GM19324 (cell line): Measurements from ENCODE around the gene POLR2J.
A peak's percentile ranks its signal among the peaks of the same experiment; 100 is the strongest.
"Not testable (repeated sequence)": the region's sequence is repeated elsewhere in the genome, so short reads cannot be mapped to it uniquely, and the experiment has no call there.

Experiments used
- ATAC-seq: cut with Tn5 transposase; IDR thresholded peaks from one replicate; pipeline ENCODE4 v1.9.1; 2021; ENCODE audit warnings: mild to moderate bottlenecking, moderate library complexity; ENCODE audit not compliant: unreplicated experiment, low FRiP score

POLR2J gene

GRCh38 chr7:102467581-102468477 is 10.9 kb downstream of the POLR2J start:
- ATAC-seq, result no peak

- no peak for ATAC-seq
These were observed 12.6 kb downstream of the POLR2J start for GRCh38 chr7:102466097-102466496.

- ATAC-seq, result peak; percentile 92
These were observed 14.0 kb downstream of the POLR2J start, which contains the start of the genes ALKBH4 and LRWD1 for GRCh38 chr7:102464577-102465280. TSS of gene ALKBH4 (minus strand) at chr7:102464863. CDS start at chr7:102464836, 27 bp downstream. TSS of gene LRWD1 (plus strand) at chr7:102464984. CDS start at chr7:102465081, 97 bp downstream.

DNA sequence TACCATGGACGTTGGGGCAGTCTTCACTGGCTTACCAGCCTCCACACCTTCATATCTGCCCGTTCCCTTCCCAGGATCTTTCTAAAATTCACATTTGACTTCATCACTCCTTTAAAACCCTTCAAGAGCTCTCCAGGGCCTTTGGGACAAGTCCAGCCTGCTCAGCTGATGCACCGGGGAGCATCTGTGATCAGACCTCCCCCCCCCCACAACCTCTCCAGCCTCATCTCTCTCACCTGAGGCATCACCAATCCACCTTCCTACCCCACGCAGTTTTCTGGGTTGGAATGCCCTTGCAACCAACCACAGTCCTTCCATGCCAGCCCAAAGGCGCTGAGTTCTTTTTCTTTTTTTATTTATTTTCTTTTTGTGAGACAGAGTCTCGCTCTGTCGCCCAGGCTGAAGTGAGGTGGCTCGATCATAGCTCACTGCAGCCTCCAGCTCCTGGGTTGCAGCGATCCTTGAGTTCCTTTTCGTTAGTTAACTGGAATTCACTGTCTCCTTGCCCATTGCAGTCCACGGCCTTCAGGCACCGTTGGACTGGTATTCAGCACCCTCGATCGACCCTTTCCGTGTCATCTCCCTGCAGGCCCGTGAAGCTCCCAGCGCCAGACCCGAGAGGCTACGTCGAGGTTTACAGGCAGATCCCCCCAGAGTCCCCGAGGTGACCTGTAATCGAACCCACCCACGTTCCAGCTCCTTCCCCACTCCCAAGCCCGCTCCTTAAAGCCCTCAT is 14.7 kb downstream of the POLR2J start:
- ATAC-seq, result no peak

- no peak for ATAC-seq
These were observed 18.3 kb downstream of the POLR2J start for GRCh38 chr7:102460467-102460866.

DNA sequence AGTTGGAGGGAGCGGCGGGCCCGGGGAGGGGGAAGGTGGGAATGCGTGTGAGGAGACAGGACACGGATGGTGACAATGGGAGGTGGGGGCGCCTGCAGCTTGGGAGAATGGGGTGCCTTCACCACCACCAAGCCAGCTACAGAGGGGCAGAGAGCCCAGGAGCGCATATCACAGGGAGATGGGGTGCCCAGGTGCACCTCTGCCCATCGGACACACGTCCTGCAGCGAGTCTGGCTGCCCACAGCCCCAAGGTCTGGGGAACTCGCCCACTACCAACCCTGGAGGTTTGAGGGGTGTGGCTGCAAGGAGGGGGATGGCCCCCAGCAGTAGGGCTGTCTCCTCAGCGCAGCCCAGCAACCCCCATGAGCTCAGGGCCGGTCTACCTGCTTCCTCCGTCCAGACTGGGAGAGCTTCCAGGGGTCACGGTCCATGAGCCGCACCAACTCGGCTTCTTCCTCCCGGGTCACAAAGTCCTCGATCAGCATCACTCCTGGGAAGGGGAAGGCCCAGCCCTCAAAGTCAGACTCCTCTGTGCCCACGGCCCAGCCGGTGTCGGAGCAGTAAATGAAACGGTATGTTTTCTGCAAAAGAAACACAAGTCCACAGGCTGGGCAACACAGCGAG is 19.4 kb downstream of the POLR2J start:
- ATAC-seq, result no peak

DNA sequence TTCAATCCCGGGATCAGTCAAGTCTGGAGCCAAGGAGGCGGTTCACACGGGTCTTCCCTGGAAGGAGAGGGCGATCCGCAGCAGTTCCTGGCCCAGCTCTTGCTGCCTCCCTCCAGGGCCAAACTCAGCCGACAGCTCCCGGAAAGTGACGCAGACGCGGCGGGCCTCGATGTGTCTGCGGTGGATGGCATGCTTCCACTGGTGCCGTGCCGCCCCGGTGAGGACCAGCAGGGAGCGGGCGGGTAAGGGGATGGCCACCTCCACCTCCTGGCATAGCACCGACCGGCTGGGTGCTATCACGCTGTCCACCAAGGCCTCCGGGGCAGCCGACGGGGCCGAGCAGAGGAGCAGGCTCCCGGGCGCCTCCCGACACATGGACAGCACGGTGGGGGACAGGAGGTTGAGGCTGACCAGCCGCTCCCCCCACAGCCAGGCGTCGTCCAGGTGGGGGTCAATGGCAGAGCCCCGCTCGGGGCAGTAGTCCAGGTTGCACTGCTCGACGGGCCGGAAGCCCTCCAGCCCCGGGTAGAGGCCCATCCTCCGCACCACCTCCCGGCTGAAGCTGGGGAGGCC is 21.3 kb downstream of the POLR2J start:
- no peak for ATAC-seq

- no peak for ATAC-seq
These were observed 22.4 kb downstream of the POLR2J start for GRCh38 chr7:102456327-102456726.

DNA sequence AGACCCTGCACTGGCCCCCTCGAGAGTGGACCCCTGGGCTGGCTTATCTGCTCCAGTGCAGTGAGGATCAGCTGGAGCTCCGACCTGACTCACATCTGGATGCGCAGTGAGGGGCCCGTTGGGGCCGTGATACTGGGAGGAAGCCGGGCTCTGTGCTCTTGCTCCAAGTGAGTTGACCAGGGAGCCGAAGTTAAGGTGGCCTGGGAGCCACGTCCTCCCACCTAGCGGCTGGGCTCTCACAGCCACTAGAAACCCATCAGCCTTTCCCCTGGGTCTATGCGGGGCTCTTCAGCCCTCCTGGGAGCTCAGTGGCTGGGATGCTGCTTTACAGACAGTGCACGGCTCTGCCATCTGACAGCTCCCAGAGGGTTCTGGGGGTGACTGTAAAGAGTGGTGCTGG is 23.1 kb downstream of the POLR2J start:
- ATAC-seq, result no peak

DNA sequence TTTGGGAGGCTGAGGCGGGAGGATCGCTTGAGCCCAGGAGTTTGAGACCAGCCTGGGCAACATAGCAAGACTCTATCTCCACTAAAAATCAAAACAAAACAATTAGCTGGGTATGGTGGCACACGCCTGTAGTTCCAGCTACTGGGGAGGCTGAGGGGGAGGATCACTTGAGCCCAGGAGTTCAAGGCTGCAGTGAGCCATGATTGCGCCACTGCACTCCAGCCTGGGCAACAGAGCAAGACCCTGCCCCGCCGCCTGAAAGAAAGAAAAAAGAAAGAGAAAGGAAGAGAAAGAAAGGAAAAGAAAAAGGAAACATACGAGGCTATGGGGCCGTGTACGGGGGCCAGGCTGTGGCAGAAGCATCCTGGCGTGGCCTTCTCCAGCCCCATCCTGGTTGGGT is 23.8 kb downstream of the POLR2J start:
- ATAC-seq, result not testable (repeated sequence)

- no peak for ATAC-seq
These were observed 24.3 kb downstream of the POLR2J start for GRCh38 chr7:102454468-102454867.

GRCh38 chr7:102453319-102453718 is 25.4 kb downstream of the POLR2J start:
- ATAC-seq, result no peak

GRCh38 chr7:102452451-102452850 is 26.3 kb downstream of the POLR2J start:
- ATAC-seq, result no peak

- ATAC-seq, result no peak
These were observed 27.2 kb downstream of the POLR2J start for GRCh38 chr7:102451371-102452054.

GRCh38 chr7:102450242-102450641 is 28.5 kb downstream of the POLR2J start:
- no peak for ATAC-seq

DNA sequence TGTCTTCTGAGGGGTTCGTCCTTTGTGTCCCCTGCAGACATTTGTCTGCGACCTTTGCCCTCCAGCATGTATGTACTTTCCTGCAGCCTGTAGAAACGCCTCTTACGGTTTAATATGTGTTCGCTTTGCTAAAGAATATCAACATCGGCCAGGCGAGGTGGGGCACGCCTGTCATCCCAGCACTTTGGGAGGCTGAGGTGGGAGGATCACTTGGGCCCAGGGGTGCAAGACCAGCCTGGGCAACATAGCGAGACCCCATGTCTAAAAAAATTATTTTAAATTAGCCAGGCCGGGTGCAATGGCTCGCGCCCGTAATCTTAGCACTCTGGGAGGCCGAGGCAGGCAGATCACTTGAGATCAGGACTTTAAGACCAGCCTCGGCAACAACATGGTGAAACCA is 29.6 kb downstream of the POLR2J start:
- ATAC-seq, result no peak

DNA sequence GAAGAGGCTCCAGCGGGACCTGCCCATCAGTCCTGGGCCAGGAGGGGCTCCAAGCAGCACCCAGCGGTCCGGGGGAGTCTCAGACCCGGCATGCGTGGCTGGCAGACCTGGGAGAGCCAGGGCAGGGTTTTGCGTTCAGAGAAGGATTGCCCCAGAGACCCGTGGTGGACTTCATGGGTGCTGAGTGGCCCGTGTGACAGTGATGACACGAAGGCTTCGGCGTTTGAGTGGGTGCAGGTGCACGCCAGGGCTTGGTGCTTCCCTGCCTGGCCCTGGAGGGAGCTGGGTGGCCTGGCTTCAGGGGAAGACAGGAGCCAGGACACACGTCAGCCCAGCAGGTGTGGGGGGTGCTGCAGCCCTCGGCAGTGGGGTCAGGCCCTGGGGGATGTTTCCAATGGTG is 31.4 kb downstream of the POLR2J start:
- no peak for ATAC-seq

GRCh38 chr7:102446387-102447156 is 32.1 kb downstream of the POLR2J start:
- ATAC-seq, result no peak

GRCh38 chr7:102445674-102446071 is 33.0 kb downstream of the POLR2J start:
- ATAC-seq, result no peak
